ENCODE measurements around the gene RNF123. TPM values are rescaled to one million over a fixed set of nuclear protein-coding genes. Genes with fewer than 3 reads are reported as not detected.

The RNF123 gene
- total and polyA plus RNA-seq, 2 experiments from 2014 or later, result 14.6 to 32.5 TPM

DNA sequence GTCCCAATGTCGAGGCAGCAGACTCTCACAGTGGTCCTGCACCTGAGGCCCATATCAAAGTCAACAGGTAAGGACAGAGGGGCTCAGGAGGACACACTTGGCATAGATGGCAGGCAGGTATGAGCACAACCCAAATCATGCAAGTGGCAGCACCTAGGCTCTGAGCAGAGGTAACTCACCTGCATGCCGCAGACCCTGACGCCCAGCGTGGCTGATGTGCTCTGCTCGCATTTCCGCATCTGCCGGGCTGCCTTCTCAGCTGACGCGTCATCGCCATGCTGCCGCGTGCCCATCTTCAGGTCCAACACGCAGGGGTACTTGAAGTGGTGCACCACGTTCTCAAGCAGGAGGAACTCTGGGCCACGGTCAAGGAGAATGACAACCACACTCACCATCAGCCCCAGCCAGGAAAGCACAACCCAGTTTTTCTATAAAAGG lies 38.6 kb downstream of the RNF123 start (continued):
- TF ChIP-seq, protein P1, sequence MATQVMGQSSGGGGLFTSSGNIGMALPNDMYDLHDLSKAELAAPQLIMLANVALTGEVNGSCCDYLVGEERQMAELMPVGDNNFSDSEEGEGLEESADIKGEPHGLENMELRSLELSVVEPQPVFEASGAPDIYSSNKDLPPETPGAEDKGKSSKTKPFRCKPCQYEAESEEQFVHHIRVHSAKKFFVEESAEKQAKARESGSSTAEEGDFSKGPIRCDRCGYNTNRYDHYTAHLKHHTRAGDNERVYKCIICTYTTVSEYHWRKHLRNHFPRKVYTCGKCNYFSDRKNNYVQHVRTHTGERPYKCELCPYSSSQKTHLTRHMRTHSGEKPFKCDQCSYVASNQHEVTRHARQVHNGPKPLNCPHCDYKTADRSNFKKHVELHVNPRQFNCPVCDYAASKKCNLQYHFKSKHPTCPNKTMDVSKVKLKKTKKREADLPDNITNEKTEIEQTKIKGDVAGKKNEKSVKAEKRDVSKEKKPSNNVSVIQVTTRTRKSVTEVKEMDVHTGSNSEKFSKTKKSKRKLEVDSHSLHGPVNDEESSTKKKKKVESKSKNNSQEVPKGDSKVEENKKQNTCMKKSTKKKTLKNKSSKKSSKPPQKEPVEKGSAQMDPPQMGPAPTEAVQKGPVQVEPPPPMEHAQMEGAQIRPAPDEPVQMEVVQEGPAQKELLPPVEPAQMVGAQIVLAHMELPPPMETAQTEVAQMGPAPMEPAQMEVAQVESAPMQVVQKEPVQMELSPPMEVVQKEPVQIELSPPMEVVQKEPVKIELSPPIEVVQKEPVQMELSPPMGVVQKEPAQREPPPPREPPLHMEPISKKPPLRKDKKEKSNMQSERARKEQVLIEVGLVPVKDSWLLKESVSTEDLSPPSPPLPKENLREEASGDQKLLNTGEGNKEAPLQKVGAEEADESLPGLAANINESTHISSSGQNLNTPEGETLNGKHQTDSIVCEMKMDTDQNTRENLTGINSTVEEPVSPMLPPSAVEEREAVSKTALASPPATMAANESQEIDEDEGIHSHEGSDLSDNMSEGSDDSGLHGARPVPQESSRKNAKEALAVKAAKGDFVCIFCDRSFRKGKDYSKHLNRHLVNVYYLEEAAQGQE (IDR thresholded peaks at IDR 0.05; ENCODE audit: unreplicated experiment), result no peak
- no peak for TF ChIP-seq EZH2 (IDR thresholded peaks at IDR 0.05; ENCODE audit: low read depth, unreplicated experiment)
- no peak for TF ChIP-seq NANOG (IDR thresholded peaks at IDR 0.05; ENCODE audit: borderline replicate concordance)
- TF ChIP-seq CREB1 (CRISPR knock-in tag; IDR thresholded peaks at IDR 0.05; ENCODE audit: low read depth), result no peak
- TF ChIP-seq ZNF331 (CRISPR knock-in tag; IDR thresholded peaks at IDR 0.05; ENCODE audit: low read depth), result no peak

GRCh38 chr3:49729966-49730609 lies 40.7 kb downstream of the RNF123 start:
- peaks cover 15% of the 10 kb centered on the region for H3K36me3 ChIP-seq (ENCODE audit: insufficient read depth)
- no peak overlapping the region for H2AFZ ChIP-seq
- Mint-ChIP-seq H3K4me1 (no peaks in the 10 kb centered on the region), H3K36me3 (ENCODE audit: low read depth) (peaks cover 35% of the 10 kb centered on the region), H3K27me3 (ENCODE audit: insufficient read depth, low read depth, poor library complexity) (peaks cover 3% of the 10 kb centered on the region), H3K27ac (no peak overlapping the region), H3K4me3 (no peak overlapping the region), H3K9me3 (no peaks in the 10 kb centered on the region)
- no peak for DNase-seq (ENCODE audit: low spot score)
- H3F3A ChIP-seq (replicated peaks; ENCODE audit: low read depth), result peaks cover 10% of the 10 kb centered on the region; the same call in 1 of the 2 replicates
- TF ChIP-seq ZNF114 (CRISPR knock-in tag; IDR thresholded peaks at IDR 0.05) (no peak), CTCF (conservative IDR thresholded peaks at IDR 0.05; ENCODE audit: low read depth in 2 of 2) (no peak), ZNF462 (CRISPR knock-in tag; IDR thresholded peaks at IDR 0.05) (no peak), ETS1 (IDR thresholded peaks at IDR 0.05) (no peak), CREB1 (CRISPR knock-in tag; IDR thresholded peaks at IDR 0.05; ENCODE audit: low read depth) (no peak), ZNF331 (CRISPR knock-in tag; IDR thresholded peaks at IDR 0.05; ENCODE audit: low read depth) (no peak), STAT1 (IDR thresholded peaks at IDR 0.05; ENCODE audit: unreplicated experiment) (no peak), EZH2phosphoT487 (IDR thresholded peaks at IDR 0.05; ENCODE audit: unreplicated experiment) (no peak), POLR2AphosphoS5 (IDR thresholded peaks at IDR 0.05; ENCODE audit: low read depth) (no peak)
- no peak overlapping the region for H3K27ac ChIP-seq (ENCODE audit: low read depth)
- no peak overlapping the region for H3K4me3 ChIP-seq
- no peaks in the 10 kb centered on the region for H3K9me2 ChIP-seq (ENCODE audit: insufficient read depth)
- no peak overlapping the region for H3K4me2 ChIP-seq
- no peaks in the 10 kb centered on the region for H3K27me3 ChIP-seq (ENCODE audit: insufficient read depth)
- H3K79me2 ChIP-seq (replicated peaks; ENCODE audit: insufficient read depth), result no peaks in the 10 kb centered on the region
- ATAC-seq, result no peak
- no peaks in the 10 kb centered on the region for H3K4me1 ChIP-seq (ENCODE audit: insufficient read depth)
- 0 out of 2 replicates have a peak, but pooled peaks cover 5% of the 10 kb centered on the region for H4K20me1 ChIP-seq (replicated peaks; ENCODE audit: insufficient read depth)

Data from GM23338 (cell line).